ENCODE results near the gene TEX2. TPM values are rescaled to one million over a fixed set of nuclear protein-coding genes. Genes with fewer than 3 reads are reported as not detected.

TEX2 gene
- total RNA-seq, 2 donors from 2014 or later: 42.6 to 44.4 TPM

GRCh38 chr17:64148699-64149098 is 114.4 kb downstream of the TEX2 start:
- H3K4me1 ChIP-seq: peaks cover 0 to 50% of the 10 kb centered on the region in 2 donors
- peak overlapping the region in 1 of 2 donors; percentile 97 for H3K27ac ChIP-seq
- H3K27me3 ChIP-seq: no peaks in the 10 kb centered on the region
- no peaks in the 10 kb centered on the region for H3K9me3 ChIP-seq
- peak in 1 of 2 donors; percentile 61 for TF ChIP-seq CTCF (IDR thresholded peaks at IDR 0.05)
- peak; percentile 59 for DNase-seq (ENCODE audit: low spot score)
- no peak overlapping the region for H3K4me3 ChIP-seq
- H3K36me3 ChIP-seq: peaks cover 11% of the 10 kb centered on the region

GRCh38 chr17:64148017-64148631 is 114.9 kb downstream of the TEX2 start:
- H3K27ac ChIP-seq: peak overlapping the region; percentile 97
- no peak for TF ChIP-seq CTCF (IDR thresholded peaks at IDR 0.05)
- H3K4me1 ChIP-seq: peaks cover 0 to 45% of the 10 kb centered on the region in 2 donors
- H3K9me3 ChIP-seq: no peaks in the 10 kb centered on the region
- no peak overlapping the region for H3K4me3 ChIP-seq
- H3K36me3 ChIP-seq: peaks cover 6% of the 10 kb centered on the region
- H3K27me3 ChIP-seq: no peaks in the 10 kb centered on the region
- DNase-seq (ENCODE audit: low spot score): peak; percentile 57

- TF ChIP-seq CTCF (IDR thresholded peaks at IDR 0.05): no peak
- Histone ChIP-seq H3K4me3 (peak overlapping the region; percentile 77 to 83), H3K9me3 (no peaks in the 10 kb centered on the region), H3K4me1 (peaks cover 0 to 37% of the 10 kb centered on the region in 2 donors), H3K27me3 (no peaks in the 10 kb centered on the region), H3K27ac (peak overlapping the region; percentile 97), H3K36me3 (peaks cover 6% of the 10 kb centered on the region)
- peak; percentile 30 for DNase-seq (ENCODE audit: low spot score)
These were observed 115.7 kb downstream of the TEX2 start for GRCh38 chr17:64147110-64148016.

- DNase-seq (ENCODE audit: low spot score): peak; percentile 80
- H3K4me3 ChIP-seq: peak overlapping the region; percentile 77 to 83
- no peak for TF ChIP-seq CTCF (IDR thresholded peaks at IDR 0.05)
- no peaks in the 10 kb centered on the region for H3K9me3 ChIP-seq
- H3K4me1 ChIP-seq: peaks cover 0 to 32% of the 10 kb centered on the region in 2 donors
- peak overlapping the region; percentile 97 for H3K27ac ChIP-seq
- H3K27me3 ChIP-seq: no peaks in the 10 kb centered on the region
- H3K36me3 ChIP-seq: peaks cover 6% of the 10 kb centered on the region
These were observed 116.5 kb downstream of the TEX2 start for GRCh38 chr17:64146418-64147109.

- DNase-seq (ENCODE audit: low spot score): peak; percentile 100
- TF ChIP-seq CTCF (IDR thresholded peaks at IDR 0.05): no peak
- H3K4me1 ChIP-seq: peaks cover 0 to 29% of the 10 kb centered on the region in 2 donors
- H3K36me3 ChIP-seq: peaks cover 6% of the 10 kb centered on the region
- H3K9me3 ChIP-seq: no peaks in the 10 kb centered on the region
- peak overlapping the region; percentile 97 for H3K27ac ChIP-seq
- H3K27me3 ChIP-seq: no peaks in the 10 kb centered on the region
- H3K4me3 ChIP-seq: peak overlapping the region; percentile 77 to 83
These were observed 117.2 kb downstream of the TEX2 start for GRCh38 chr17:64145751-64146417.
